Small intestine (tissue), 7 donors: ENCODE measurements around the gene TTC39C. TPM values are rescaled to one million over a fixed set of nuclear protein-coding genes. Genes with fewer than 3 reads are reported as not detected.

Experiments
- DNase-seq, 2 donors: peaks; one replicate each; pipeline versions ENCODE4 v3.0.0 to v3.0.0-alpha.2; 2013
- FAIRE-seq: peaks from 2 replicates; lab custom pipeline; 2012; peaks lifted over from hg19 to GRCh38; lab: Jason Lieb, UNC
- H3K27ac ChIP-seq, 3 donors: one replicate each; pipeline ENCODE4 v1.5.1; 2013; ENCODE audit warnings: low read length in 2 of 3, mild to moderate bottlenecking in 2 of 3, control low read depth in 1 of 3, inconsistent platforms in 1 of 3, low read depth in 1 of 3, moderate library complexity in 1 of 3
- H3K27me3 ChIP-seq, 3 donors: one replicate each; pipeline ENCODE4 v1.6.1; 2013; ENCODE audit warnings: low read length in 3 of 3, inconsistent platforms in 1 of 3; ENCODE audit not compliant: control insufficient read depth in 3 of 3, insufficient read depth in 3 of 3
- H3K36me3 ChIP-seq, 3 donors: one replicate each; pipeline ENCODE4 v1.6.1; 2013; ENCODE audit warnings: low read length in 3 of 3, inconsistent platforms in 1 of 3, low read depth in 1 of 3, mild to moderate bottlenecking in 1 of 3, moderate library complexity in 1 of 3; ENCODE audit not compliant: control insufficient read depth in 3 of 3, insufficient read depth in 2 of 3
- H3K4me1 ChIP-seq, 3 donors: one replicate each; pipeline ENCODE4 v1.6.1; 2013; ENCODE audit warnings: low read length in 2 of 3, inconsistent platforms in 1 of 3, low read depth in 1 of 3, mild to moderate bottlenecking in 1 of 3, moderate library complexity in 1 of 3; ENCODE audit not compliant: control insufficient read depth in 3 of 3, insufficient read depth in 2 of 3
- H3K4me3 ChIP-seq, 3 donors: one replicate each; pipeline ENCODE4 v1.5.1; 2013; ENCODE audit warnings: low read length in 3 of 3, control low read depth in 1 of 3, inconsistent platforms in 1 of 3, low read depth in 1 of 3, mild to moderate bottlenecking in 1 of 3, moderate library complexity in 1 of 3
- H3K9me3 ChIP-seq, 2 donors: one replicate each; pipeline ENCODE4 v1.6.1; 2013; ENCODE audit warnings: low read depth in 1 of 2, low read length in 1 of 2; ENCODE audit not compliant: control insufficient read depth in 2 of 2, insufficient read depth in 1 of 2
- WGBS, 3 donors: extraction: QIAGEN DNeasy Blood & Tissue Kit; methylation state at CpG; one replicate each; pipeline ENCODE4 v1.1.7; 2013; 5-methylcytosine and 5-hydroxymethylcytosine counted together
- polyA plus RNA-seq, 4 donors: library from polyadenylated mRNA; stranded (reverse) in 3 of 4; unstranded in 1 of 4; fragments of 200-250 nt in 3 of 4; fragments of 120-200 nt in 1 of 4; gene quantifications; one replicate each; pipeline versions ENCODE4 v1.2.1 to v1.2.3, GENCODE V29; 2013
- donor health status: healthy with polysubstance abuse.
- donor health status: control.
- donor health status: control.
- donor health status: Bipolar disorder and iron deficiency.
- donor health status: healthy.

The TTC39C gene
- polyA plus RNA-seq, 4 donors, result 4.9 to 10.3 (median 8.1) TPM

- Histone ChIP-seq H3K4me3 (no peak overlapping the region), H3K4me1 (peaks cover 0 to 7% (median 0%) of the 10 kb centered on the region in 3 donors), H3K36me3 (no peaks in the 10 kb centered on the region), H3K27ac (no peak overlapping the region), H3K27me3 (no peaks in the 10 kb centered on the region), H3K9me3 (no peaks in the 10 kb centered on the region)
- FAIRE-seq, result no peak
- DNase-seq, result peak in 1 of 2 donors; percentile 42
Measured at GRCh38 chr18:23986600-23987359, 27.8 kb upstream of the TTC39C start.

DNA sequence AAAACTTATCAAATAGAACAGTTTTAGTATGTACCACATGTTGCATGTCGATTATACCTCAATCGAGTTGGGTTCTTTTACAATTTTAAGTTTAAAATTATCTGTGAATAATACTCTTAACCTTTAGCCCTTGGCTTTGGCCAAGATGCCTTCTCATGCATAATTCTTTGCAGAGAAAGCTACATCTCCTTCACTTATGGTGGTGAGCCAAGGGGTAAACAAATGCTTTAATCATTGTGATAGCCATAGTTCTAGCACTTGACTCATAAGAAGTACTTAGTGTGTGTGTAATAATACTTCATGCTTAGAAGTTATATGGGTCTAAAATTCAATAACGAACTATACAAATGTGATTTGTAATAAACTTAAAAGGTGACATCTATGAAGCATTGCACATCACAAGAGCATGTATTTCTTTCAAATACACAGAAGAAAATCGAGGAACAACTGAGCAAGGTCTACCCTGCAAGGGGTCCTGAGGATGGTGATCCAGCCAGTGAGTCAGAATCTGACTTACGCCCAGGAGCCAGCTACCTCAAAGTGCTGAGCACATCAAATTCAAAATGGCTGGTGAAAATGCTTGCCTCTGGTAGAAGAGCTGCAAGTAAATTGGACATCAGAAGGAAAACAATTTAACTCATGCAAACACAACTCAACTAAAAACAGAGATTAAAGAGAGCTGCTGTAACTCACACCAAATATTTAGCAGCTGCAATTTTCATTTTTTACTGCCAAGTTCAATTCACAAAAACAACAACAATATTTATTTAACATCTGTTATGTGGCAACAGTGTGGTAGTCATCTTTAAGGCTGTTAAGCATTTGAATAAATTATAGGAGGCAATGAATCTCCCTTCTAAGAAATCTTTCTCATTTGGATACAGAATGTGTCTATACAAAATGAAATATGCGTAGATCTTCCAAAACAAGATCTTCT, 23.8 kb upstream of the TTC39C start:
- DNase-seq (no peak), FAIRE-seq (no peak)
- H3K9me3 ChIP-seq, result no peaks in the 10 kb centered on the region
- no peak overlapping the region for H3K4me3 ChIP-seq
- no peak overlapping the region for H3K27ac ChIP-seq
- no peaks in the 10 kb centered on the region for H3K27me3 ChIP-seq
- no peaks in the 10 kb centered on the region for H3K4me1 ChIP-seq
- H3K36me3 ChIP-seq, result no peaks in the 10 kb centered on the region
- WGBS, 3 donors, result 73 to 87% (median 84%) methylated on average over 6 of the region's 6 CpGs

- DNase-seq (peak in 1 of 2 donors; percentile 53), FAIRE-seq (no peak)
- Histone ChIP-seq H3K4me1 (no peaks in the 10 kb centered on the region), H3K27me3 (no peaks in the 10 kb centered on the region), H3K9me3 (no peaks in the 10 kb centered on the region), H3K36me3 (no peaks in the 10 kb centered on the region), H3K27ac (peak overlapping the region in 2 of 3 donors; percentile 25 to 82), H3K4me3 (no peak overlapping the region)
- 69 to 81% (median 74%) methylated on average over 7 of the region's 7 CpGs for WGBS, 3 donors
Measured at GRCh38 chr18:23992089-23992940, 22.2 kb upstream of the TTC39C start.

DNA sequence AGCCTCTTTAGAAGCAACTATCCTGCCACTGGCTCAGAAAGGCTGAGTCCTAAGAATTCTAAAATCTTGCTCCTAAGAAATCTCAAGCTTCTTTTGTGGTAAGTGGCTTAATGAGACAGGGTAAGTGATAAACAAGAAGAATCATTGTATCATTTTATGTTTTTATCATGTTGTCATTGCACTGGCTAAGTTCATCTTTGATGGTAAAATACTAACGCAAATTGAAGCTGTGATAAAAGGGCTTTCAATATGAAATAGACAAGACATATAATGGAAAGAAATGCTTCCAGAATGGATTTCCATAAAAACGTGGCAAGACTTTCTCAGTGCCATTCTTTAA, 21.6 kb upstream of the TTC39C start:
- WGBS, 3 donors, result 67 to 80% (median 72%) methylated on average over 2 of the region's 2 CpGs
- Histone ChIP-seq H3K4me1 (no peaks in the 10 kb centered on the region), H3K4me3 (no peak overlapping the region), H3K27me3 (no peaks in the 10 kb centered on the region), H3K36me3 (no peaks in the 10 kb centered on the region), H3K27ac (peak overlapping the region in 2 of 3 donors; percentile 25 to 82), H3K9me3 (no peaks in the 10 kb centered on the region)
- DNase-seq, result no peak
- no peak for FAIRE-seq

- H3K9me3 ChIP-seq, result no peaks in the 10 kb centered on the region
- no peak for FAIRE-seq
Measured at GRCh38 chr18:23994361-23994902, 20.1 kb upstream of the TTC39C start.

GRCh38 chr18:23995180-23995579, 19.4 kb upstream of the TTC39C start:
- Histone ChIP-seq H3K9me3 (no peaks in the 10 kb centered on the region), H3K4me1 (no peaks in the 10 kb centered on the region), H3K4me3 (no peak overlapping the region), H3K27me3 (no peaks in the 10 kb centered on the region), H3K36me3 (no peaks in the 10 kb centered on the region), H3K27ac (no peak overlapping the region)
- DNase-seq (no peak), FAIRE-seq (no peak)
- whole genome bisulfite sequencing, 3 donors, result 91 to 93% (median 93%) methylated on average over 13 of the region's 13 CpGs

More at GRCh38 chr18:23994361-23994902, 20.1 kb upstream of the TTC39C start:
- H3K36me3 ChIP-seq, result no peaks in the 10 kb centered on the region
- H3K27me3 ChIP-seq, result no peaks in the 10 kb centered on the region
- peak; percentile 32 to 43 for DNase-seq
- no peaks in the 10 kb centered on the region for H3K4me1 ChIP-seq
- peak overlapping the region in 1 of 3 donors; percentile 37 for H3K27ac ChIP-seq
- WGBS, 3 donors, result 6 to 26% (median 12%) methylated on average over 9 of the region's 9 CpGs
- no peak overlapping the region for H3K4me3 ChIP-seq

DNA sequence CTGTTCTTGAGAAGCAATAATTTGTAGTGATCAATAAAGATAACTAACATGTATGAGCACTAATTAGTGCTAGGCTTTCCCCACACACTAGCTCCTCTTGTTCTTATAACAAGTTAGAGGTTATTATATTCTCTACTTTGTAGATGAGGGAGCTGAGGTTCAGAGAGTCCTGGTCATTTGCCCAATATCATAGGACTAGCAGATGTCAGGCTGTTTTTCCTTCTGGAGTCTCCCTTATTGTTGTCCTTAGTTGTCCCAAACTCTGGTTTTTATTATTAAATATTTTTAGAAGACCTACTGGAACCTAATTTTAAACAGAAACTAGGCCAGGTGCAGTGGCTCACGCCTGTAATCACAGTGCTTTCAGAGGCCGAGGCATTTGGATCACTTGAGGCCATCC, 16.5 kb upstream of the TTC39C start:
- Histone ChIP-seq H3K4me3 (no peak overlapping the region), H3K36me3 (no peaks in the 10 kb centered on the region), H3K9me3 (no peaks in the 10 kb centered on the region), H3K27me3 (no peaks in the 10 kb centered on the region), H3K27ac (no peak overlapping the region), H3K4me1 (peaks cover 0 to 3% (median 0%) of the 10 kb centered on the region in 3 donors)
- 71 to 77% (median 71%) methylated on average over 2 of the region's 2 CpGs for WGBS, 3 donors
- no peak for DNase-seq
- no peak for FAIRE-seq
